NCI-H2196 (cell line): ENCODE results near the gene DIP2A.

ENCODE experiments used
- DNase-seq: peaks from one replicate; lab custom pipeline; 2025; ENCODE audit not compliant: unreplicated experiment; lab: John Stamatoyannopoulos, UW

DIP2A gene

GRCh38 chr21:46458315-46459023, at the start of gene DIP2A:
TSS of gene DIP2A (plus strand) at chr21:46458891. CDS start at chr21:46459132, 241 bp downstream.
- peak; percentile 98 for DNase-seq

- no peak for DNase-seq
Measured at GRCh38 chr21:46409641-46410406, 48.9 kb upstream of the DIP2A start.

- no peak for DNase-seq
Measured at GRCh38 chr21:46410516-46410915, 48.2 kb upstream of the DIP2A start.

GRCh38 chr21:46411236-46411635, 47.5 kb upstream of the DIP2A start:
- DNase-seq = no peak

- DNase-seq = no peak
Measured at GRCh38 chr21:46411691-46412090, 47.0 kb upstream of the DIP2A start.

- DNase-seq = no peak
Measured at GRCh38 chr21:46412521-46413364, 45.9 kb upstream of the DIP2A start.

- DNase-seq = no peak
Measured at GRCh38 chr21:46413365-46413696, 45.4 kb upstream of the DIP2A start.

- DNase-seq = no peak
Measured at GRCh38 chr21:46414965-46415275, 43.8 kb upstream of the DIP2A start.

GRCh38 chr21:46416551-46416950, 42.1 kb upstream of the DIP2A start:
- no peak for DNase-seq

GRCh38 chr21:46418265-46418946, 40.3 kb upstream of the DIP2A start:
- no peak for DNase-seq

GRCh38 chr21:46420241-46421190, 38.2 kb upstream of the DIP2A start:
- no peak for DNase-seq

GRCh38 chr21:46421191-46421750, 37.4 kb upstream of the DIP2A start:
- DNase-seq = no peak

GRCh38 chr21:46421756-46422555, 36.7 kb upstream of the DIP2A start:
- DNase-seq = no peak

- DNase-seq = no peak
Measured at GRCh38 chr21:46422636-46423241, 36.0 kb upstream of the DIP2A start.

GRCh38 chr21:46423546-46424038, 35.1 kb upstream of the DIP2A start:
- no peak for DNase-seq

GRCh38 chr21:46424039-46424591, 34.6 kb upstream of the DIP2A start:
- no peak for DNase-seq

- DNase-seq = no peak
Measured at GRCh38 chr21:46424621-46425020, 34.1 kb upstream of the DIP2A start.

GRCh38 chr21:46425041-46425440, 33.6 kb upstream of the DIP2A start:
- DNase-seq = no peak
